EH (cell line): ENCODE data around the gene SRI.
"Not testable (repeated sequence)": the region's sequence is repeated elsewhere in the genome, so short reads cannot be mapped to it uniquely, and the experiment has no call there.

Source experiments
- DNase-seq: peaks from one replicate; pipeline ENCODE4 v3.0.0-alpha.2; 2015; ENCODE audit warnings: low read depth

The SRI gene, protein sequence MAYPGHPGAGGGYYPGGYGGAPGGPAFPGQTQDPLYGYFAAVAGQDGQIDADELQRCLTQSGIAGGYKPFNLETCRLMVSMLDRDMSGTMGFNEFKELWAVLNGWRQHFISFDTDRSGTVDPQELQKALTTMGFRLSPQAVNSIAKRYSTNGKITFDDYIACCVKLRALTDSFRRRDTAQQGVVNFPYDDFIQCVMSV

DNA sequence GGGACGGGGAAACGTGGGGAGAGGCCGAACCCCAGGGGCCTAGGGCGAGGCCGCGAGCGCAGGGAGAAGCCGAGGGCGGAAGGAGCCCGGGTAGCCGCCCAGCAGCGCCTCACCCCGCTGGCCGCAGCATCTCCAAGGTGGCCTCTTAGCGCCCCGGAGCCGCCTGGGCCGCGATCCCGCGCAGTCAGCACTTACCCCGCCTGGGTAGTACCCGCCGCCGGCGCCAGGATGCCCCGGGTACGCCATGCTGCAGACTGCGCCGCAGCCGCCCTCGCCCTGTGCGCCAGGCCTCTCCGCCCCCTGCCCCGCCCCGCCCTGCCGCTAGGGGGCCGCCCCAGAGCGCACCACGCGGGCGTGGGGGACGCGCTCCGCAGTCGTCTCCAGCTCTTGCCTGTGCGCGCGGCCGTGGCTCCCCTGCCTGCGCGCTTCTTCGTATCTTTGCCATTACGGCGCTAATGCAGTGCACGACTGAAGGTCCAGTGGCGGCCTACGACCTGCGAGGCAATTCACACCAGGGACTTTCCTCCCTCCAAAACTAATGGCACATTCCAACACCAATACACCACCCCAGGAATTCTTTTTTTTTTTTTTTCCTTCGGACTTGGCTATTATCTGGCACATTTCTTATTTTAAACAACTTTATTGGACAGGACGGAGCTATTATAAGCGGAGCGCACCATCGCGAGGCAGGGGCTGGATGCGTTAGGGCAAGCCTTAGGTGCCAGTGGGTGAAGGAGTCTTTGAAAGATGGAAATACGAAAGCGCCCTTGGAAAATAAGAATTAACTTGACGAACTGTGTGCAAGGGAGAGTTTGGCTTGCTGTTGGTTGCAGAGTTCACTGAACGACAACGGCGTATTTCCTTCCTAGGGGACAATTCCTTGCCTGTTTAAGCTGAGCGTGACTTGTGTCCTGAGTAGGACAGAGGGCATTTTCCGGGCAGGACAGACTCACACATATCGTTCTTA, at the start of gene SRI:
TSS of gene SRI (minus strand) at position 258 of the 967 bp plus-strand sequence. CDS start at position 246, 12 bp downstream.
- DNase-seq: peak; percentile 84

DNA sequence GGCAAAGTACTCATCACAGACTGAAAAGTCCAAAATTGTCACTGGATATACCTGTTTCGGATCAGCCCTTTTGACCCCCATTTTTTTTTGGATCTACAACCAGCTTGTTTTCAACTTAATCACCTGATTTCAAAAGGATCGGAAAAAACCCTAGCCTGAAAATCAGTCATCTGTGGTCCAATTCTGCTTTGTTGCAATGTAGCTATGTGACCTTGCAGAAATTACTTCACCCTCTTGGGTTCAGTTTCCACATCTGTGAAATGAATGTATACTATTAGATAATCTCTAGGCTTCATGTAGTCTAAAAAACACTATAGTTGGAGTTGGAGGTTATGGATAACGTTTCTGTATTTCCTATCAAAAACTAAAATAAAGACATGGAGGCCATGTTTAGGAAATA, 49.7 kb upstream of the SRI start:
- DNase-seq: no peak

DNA sequence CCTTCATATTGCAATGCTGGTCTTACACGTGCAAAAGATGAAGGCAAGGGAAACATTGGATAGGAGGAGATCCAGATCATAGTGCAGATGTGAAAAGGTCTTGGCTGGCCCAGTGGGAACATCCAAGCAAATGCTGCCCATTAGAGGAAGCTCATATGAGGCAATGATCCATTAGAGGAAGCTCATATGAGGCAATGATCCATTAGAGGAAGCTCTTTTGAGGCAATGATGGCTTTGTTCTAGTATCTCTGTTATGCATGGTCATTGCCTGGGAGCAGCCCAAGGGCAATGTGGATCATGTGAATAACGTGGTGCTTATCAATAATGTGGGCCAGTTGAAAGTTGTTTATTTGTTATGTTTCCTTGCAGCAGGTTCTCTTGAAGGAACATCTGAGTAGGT, 49.0 kb upstream of the SRI start:
- no peak for DNase-seq

DNA sequence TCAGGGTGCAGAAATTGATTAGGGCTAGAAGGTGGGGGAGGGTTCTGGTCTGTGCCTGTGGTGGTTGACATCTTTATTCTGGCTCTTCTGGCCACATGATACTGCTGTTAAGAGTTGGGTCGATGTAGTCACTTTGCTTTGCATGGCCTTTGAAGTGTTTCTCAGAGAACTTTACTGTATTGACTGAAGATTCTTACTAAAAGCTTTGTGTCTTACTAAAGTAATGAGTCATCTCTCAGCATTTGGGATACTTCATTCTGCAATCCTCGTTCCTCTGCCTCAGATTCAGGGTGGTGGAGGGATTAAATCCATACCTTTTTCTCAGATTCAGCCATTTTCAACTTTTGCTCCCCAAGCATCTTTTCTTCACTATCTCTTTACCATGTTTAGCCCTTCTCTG, 48.2 kb upstream of the SRI start:
- DNase-seq: no peak

DNA sequence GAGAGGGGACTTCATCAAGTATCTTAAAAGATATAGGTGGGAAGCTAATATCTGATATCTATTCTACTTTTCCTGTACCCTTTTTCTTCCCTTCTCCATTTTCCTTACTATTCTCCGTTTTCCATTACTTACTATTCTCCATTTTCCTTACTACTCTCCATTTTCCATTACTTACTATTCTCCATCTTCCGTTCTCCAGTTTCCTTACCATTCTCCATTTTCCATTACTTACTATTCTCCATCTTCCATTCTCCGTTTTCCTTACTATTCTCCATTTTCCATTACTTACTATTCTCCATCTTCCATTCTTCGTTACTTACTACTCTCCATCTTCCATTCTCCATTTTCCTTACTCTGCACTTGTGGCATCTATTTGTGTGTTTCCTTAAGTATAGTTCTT, 47.6 kb upstream of the SRI start:
- DNase-seq: no peak

DNA sequence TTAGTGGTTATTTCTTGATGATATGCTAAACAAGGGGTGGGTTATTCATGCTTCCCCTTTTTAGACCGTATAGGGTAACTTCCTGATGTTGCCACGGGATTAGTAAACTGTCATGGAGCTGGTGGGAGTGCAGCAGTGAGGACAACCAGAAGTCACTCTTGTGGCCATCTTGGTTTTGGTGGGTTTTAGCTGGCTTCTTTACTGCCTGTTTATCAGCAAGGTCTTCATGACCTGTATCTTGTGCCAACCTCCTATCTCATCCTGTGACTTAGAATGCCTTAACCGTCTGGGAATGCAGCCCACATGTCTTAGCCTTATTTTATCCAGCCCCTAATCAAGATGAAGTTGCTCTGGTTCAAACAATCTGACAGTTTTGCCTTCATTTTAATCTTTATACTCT, 45.1 kb upstream of the SRI start:
- not testable (repeated sequence) for DNase-seq

DNA sequence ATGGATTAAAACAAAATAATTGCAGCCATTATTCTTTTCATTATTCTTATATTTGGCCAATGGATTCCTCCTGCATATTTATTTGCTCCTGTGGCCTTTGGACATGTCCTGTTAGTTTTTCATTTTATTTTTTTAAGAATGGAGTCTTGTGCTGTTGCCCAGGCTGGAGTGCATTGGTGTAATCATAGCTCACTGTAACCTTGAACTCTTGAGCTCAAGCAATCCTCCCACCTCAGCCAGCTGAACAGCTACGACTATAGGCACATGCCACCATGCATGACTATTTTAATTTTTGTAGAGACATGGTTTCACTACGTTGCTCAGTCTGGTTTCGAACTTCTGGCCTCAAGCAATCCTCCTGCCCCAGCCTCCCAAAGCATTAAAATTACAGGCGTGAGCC, 42.7 kb upstream of the SRI start:
- no peak for DNase-seq

DNA sequence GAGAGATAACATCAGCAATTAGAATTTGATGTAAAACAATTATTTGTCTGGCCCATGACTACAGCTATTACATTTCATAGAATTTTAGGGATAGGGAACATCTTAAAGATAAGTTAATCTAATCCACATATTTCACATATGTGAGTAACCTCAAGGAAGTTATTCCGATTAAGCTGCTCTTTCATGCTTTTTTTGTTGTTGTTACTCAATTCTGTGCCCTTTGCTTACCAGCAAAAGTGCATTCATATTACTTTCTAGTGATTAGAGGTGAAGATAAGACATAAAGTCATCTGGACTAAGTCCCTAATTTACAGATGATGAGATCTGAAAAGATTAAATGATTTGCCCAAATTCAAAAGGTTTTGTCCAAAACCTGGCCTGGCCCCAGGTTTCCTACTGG, 40.9 kb upstream of the SRI start:
- DNase-seq: no peak

DNA sequence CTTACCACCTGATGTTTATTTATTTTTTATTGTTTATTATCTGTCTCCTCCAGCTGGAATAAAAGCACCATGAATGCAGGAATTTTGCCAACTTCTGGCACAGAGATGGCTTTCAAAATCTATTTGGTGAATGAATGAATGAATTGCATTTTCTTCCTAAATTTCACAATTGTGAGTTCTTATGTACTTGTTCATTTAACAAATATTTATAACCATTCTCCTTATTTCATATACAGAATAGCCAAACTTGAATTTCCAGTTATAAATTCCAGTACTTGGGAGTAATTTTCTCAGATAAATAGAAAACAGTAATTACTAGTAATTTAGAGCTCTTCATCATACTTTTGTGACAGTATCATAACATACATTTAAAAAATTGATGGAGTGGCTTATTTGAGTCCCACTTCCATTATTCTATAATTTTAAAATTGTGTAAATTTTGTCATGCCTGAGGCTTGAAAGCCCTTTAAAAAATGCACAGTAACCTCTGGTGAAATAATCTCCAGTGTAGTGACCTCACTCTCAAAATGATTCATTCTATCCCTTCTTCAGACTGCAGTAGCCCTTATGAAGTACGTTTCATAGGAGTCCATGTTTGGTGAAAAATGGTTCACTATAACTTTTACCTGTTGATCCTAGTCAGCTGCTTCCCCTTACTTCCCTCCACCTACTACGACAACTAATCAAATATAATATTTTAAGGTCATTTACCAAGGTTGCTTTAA, 40.0 kb upstream of the SRI start:
- DNase-seq: no peak

DNA sequence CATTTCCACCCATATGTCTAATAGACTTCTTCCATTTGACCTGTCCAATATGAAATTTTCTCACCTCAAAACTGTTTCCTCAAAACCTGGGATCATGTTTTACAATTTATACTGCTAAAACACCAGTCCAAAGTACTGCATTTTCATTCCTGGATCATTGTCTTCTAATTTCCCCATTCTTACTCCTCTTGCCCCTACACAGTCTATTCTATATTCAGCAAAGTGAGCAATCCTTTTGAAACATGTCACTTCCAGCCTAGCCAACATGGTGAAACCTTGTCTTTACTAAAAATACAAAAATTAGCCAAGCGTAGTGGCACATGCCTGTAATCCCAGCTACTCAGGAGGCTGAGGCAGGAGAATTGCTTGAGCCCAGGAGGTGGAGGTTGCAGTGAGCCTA, 38.5 kb upstream of the SRI start:
- DNase-seq: not testable (repeated sequence)

DNA sequence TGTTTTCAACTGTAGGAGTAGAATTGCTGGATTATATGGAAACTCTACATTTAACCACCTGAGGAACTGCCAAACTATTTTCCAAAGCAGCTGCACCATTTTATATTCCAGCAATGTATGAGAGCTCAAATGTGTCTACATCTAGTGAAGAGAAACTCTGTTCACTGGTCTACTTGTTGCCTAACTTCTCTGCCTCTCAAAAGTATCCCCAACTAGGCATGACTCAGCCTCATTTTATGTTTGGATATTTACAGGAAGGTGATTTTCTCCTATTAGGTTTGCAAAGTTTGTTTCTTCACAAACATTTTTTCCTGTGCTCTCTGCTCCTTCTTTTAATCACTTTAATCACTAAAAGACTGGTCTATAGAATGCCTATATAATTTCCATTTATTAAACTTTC, 37.1 kb upstream of the SRI start:
- DNase-seq: no peak

DNA sequence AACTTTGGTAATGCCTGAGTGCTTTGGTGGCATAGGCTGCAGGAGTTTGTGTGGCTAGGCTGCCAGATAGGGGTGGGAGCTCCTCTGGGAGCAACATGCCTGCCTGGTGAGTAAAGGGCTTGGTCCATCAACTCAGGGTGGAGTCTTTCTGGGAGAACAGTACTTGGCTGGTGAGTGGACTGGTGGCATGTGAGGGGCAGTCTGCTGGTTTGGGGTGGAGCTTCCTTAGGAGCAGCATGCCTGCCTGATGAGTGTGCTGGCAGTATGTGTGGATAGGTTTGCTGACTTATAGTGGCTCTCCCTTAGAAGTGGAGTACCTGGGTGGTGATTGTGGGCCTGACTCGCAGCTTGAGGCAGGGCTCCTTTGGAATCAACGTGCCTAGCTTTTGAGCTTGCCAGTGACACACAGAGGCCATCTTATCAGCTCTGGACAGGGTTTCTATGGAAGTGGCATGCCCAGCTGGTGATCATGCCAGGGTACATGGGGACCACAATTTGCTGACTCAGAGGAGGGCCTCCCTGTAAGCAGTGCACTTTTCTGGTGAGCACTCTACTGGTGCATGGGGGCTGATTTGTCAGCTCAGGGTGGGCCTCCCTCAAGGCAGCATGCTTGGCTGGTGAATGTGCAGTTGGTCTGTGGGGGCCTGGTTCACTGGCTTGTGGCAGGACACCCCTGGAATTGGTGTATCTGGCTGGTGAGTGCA, 35.0 kb upstream of the SRI start:
- peak; percentile 20 for DNase-seq

DNA sequence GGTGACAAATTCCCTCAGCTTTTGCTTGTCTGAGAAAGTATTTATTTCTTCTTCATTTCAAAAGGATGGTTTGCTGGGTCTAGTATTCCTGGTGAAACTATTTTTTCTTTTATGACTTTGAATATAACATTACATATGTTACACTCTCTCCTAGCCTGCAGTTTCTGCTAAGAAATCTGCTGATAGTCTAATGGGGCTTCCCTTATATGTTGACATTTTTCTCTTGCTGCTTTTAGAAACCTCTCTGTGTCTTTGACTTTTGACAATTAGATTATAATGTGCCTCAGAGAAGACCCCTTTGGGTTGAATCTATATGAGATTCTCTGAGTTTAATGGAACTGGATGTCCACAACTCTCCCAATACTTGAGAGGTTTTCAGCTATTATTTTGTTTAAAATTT, 33.8 kb upstream of the SRI start:
- no peak for DNase-seq

DNA sequence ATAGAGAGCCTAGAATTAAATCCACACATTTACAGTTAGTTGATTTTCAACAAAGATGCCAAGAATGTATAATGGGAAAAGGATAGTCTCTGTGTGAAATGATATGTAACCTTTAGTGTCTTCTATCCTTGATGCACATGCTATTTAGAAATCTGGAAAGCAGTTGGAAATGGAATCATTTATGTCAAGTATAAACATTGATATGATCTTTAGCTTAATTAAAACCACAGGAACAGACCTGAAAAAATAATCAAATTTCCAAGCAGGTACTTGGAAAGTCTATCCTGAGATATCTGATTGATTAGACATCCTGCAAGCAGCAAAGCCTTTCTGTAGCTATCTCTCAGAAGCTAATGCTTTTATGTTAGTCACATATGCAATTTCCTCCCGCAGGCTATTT, 24.4 kb upstream of the SRI start:
- DNase-seq: no peak

DNA sequence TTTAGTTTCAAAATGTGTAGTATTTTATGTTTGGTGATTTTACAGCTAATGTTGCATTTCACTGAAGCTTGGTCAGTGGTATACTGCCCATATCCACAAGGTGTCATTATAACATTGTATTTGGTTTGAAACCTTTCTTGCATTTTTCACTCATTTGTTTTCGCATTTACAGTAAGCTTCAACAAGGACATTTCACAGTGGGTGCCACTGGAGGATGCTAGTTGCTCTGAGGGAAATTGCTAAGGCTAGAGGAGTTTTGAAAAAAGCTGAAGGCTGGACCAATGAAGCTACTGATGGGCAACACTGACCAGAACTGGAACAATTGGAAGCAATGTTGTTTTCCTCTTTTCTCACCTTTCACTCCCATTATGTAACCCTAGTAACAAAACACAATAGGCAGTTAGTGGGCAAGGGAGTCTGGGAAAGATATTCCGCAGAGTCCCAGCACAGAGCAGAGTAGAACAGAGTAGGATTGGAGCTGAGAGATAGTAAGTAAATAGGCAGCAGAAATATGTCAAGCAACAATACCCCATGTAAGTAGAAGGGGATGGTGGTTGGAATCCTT, 23.6 kb upstream of the SRI start:
- peak; percentile 35 for DNase-seq

DNA sequence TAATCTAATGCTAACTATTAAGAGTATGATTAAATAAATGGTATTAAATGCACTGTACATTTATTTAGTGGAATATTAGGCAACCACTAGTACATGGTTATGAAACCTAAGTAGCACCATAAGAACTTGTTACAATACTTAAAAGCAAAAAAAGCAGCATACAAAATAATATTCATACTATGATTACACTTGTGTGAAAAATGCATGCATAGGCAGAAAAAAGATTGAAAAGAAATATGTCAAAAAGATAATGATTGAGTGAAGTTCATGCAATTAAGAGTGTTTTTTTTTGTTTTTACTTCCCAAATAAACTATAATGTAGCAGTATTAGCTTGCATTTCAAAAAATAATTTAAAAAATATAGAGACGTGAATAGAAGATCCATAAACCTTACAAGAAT, 20.0 kb upstream of the SRI start:
- no peak for DNase-seq

DNA sequence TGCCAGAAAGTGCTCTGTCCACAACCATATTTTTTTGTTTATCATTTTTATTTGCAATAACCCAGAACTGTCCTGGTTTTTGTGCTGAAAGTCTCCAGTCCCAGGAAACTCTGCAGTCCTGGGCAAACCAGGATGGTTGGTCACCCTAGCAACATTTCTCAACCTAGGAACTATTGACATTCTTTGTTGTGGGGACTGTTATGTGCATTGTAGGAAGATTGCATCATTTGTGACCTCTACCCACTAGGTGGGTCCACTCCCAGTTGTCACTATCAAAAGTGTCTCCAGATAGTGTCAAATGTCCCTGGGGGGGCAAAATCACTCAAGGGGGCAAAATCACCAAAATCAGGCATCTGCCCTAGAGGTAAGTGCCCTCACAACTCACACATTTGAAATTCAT, 14.0 kb upstream of the SRI start:
- DNase-seq: no peak

DNA sequence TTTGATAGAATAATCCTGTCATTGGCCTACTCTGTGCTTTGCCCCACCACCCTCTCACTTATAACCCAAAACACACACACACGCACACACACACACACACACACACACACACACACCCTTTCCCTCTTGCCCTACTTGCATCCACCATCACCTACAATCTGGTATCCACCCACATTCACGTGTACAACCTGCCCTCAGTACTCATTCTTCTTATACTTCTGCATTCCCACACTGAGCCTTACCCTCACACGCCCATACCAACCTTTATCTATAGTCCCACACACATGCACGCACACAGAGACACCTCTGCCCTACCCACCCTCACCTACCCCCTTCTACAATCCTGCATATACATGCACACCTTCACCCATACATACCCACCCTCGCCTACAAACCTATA, 10.8 kb upstream of the SRI start:
- no peak for DNase-seq

DNA sequence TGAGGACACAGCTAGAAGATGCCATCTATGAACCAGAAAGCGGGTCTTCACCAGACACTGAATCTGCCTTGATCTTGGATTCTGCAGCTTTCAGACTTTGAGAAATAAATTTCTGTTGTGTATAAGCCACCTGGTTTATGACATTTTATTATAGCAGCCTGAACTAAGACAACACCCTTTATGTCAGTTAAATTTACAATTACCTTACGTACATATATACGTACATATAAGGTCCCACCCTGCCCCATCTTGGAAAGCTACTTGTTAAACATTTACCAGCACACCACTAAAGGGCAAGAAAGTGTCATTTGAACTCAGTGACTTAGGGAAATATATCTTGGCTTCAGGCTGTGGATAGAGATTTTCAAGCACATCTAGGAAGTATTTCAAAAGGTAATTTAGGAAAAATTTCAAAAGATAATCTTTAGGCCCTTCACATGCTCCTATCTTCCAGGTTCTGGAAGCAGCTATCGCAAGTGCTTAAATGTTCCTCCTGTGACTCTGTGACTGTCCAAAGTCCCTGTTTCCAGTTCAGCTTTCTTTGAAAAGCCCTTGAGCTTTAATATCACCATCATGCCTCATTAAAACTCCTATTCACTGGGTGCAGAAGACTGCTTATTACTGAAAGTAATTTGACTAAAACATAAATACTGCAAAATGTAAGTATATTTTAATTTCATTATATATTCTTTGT, 9.6 kb upstream of the SRI start:
- no peak for DNase-seq

DNA sequence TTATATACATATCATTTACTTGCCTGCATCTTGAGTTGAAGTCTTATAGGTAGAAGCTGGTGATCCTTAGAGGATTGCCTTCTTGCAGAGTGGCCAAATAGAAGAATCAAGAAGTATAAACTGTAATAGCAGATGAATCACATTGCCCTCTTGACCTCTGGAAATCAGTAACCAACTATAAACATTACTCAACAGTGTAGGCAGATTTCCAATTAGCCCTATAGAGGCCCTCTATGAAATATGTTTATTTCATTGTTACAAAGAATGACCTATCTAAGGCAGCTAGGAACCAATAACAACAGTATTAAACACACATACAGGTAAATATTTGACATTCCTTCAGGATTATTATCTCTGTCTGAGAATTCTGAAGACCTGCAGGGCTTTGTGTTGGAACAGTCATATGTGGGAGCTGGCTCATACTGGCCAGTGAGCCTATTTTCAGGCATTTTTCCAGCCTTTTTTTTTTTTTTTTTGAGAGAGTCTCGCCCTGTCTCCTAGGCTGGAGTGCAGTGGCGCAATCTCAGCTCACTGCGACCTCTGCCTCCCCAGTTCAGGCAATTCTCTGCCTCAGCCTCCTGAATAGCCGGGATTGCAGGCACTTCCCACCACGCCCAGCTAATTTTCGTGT, 7.2 kb upstream of the SRI start:
- DNase-seq: peak; percentile 68

DNA sequence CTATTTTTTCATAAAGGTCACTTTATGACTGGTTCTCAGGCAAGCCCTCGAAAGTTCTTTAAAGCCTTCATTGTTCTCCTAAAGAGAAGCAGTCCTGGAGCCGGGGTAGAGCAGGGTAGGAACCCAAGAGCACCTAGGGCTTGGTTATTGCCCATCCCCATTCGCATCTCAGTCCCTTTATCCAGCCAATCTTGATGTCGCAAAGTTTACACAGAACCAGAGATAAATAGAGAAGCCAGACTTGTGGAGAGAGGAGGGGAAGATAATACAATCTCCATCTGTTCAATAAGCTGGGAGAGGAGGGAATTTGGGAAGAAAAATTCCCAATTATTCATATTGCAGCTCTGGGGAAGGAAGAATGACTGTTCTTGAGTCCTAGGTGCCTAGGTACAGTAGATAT, 6.4 kb upstream of the SRI start:
- no peak for DNase-seq
